ENCODE results near the gene ALDH5A1.
"Not testable (repeated sequence)": the region's sequence is repeated elsewhere in the genome, so short reads cannot be mapped to it uniquely, and the experiment has no call there.

ALDH5A1 gene

GRCh38 chr6:24489470-24489869 is 5.3 kb upstream of the ALDH5A1 start, which contains the start of gene GPLD1:
Gene GPLD1 (minus strand): TSS chr6:24489578. CDS start chr6:24489511, 67 bp downstream.
- DNase-seq, result no peak

DNA sequence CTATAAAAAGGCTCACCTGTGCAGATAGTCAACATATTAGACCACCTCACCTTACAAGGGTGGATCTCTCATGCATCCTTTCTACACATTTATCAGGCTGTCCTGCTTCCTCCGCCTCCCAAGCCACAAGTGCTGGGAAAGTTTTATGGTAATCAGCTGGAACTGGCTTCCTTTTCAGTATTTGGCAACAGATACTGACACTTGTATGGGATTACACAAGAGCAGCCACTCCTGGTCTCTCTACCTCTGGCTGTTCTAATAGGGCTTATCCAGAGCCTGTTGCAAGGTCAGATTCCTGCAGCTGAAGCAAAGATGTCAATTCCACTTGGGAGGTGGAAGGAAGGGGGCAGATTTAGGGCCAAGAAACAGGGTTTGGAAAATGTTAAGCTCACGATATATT is 4.9 kb upstream of the ALDH5A1 start:
- DNase-seq, result no peak

GRCh38 chr6:24490948-24491347 is 3.8 kb upstream of the ALDH5A1 start:
- DNase-seq, result no peak

- DNase-seq, result no peak
Measured at GRCh38 chr6:24492475-24492874, 2.3 kb upstream of the ALDH5A1 start.

DNA sequence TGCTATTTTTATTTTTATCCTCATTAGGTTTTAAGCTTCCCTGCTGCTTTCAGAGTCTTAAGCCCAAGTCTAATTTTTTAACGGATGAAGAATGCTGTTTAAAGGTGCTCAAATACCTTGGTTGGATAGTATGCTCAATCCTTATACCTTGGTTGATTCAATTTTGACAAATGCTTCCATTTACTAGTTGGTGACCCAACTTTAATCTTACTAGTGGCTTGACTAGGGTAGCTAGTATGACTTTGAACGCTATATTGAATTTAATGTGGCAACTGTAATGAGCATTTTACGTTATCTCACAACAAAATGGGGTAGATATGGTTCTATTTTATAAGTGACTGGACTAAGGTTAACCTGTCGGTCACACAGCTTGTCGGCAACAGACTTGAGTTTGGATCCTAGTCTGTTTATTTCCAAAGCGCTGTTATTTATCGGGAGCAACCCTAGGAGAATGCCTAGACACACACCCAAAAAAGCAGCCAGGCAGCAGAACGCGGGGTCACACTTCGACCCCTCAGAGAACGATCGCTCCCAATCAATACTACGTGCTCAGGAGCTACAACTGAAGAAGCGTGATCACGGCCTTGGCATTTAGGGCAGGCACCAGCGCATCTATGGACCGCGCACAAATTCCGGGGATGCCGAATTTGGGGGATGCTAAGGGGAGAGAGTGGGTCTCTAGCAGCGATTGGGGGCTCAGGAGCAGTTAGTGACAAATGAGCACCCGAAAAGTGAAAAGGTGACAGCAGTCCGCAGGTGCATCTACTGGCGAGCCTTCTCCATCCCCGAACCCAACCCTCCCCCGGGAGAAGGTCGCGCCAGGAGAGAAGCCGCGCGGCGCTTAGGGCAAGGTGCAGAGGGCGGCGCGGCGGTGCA is 586 bp upstream of the ALDH5A1 start:
- peak in 1 of 2 donors; percentile 5 for DNase-seq

DNA sequence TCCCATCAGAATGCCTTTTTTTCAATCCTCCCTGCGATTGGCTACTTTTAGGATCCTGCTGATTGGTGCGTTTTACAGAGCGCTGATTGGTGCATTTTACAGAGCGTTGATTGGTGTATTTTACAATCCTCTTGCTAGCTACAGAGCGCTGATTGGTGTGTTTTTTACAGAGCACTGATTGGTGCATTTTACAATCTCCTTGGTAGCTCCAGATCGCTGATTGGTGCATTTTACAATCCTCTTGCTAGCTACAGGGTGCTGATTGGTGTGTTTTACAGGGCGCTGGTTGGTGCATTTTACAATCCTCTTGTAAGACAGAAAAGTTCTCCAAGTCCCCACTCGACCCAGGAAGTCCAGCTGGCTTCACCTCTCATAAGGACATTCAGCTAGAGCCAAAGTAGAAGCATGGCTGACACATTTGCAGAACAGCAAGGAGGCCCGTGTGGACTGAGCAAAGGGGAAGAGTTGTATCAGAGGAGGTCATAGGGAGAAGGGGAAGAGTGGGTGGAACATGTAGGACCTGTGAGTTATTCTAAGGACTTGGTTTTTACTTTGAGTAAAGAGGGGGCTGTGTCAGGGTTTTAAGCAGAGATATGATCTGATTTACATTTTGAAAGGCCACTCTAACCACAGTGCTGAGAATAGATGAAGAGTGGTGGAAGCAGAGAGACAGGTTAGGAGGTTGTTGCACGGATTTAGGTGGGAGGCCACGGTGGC is 2.6 kb downstream of the ALDH5A1 start:
- no peak for DNase-seq

DNA sequence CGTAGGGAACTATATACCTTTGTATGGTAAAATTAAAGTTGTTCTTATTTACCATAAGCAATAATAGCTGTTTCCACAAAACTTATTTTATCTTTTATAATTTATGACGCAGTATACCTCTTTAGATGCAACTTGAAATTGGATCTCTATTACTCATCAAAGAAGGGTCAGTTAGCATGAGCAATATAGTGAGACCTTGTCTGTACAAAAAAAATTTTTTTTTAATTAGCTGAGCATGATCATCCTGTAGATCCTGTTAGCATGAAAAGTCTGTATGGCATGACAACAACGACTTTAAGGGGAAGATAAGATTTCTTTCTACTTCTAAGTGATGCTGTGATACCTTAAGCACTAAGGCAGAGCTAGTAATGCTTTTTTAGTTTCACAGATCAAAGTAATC is 5.9 kb downstream of the ALDH5A1 start:
- no peak for DNase-seq

GRCh38 chr6:24501374-24501773 is 6.6 kb downstream of the ALDH5A1 start:
- DNase-seq, result no peak

DNA sequence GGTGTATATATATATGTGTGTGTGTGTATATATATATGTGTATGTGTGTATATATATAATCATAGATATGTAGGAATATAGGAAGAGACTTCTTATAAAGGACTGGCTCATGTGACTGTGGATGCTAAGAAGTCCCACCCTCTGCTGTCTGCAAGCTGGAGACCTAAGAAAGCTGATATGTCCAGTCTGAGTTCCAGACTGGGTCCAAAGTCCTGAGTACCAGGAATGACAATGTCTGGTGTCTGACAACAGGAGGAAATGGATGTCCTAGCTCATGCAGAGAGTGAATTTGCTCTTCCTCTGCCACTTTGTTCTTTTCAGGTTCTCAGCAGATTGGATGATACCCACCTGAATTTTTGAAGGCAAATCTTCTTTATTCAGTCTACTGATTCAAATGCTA is 7.1 kb downstream of the ALDH5A1 start:
- DNase-seq, result no peak

DNA sequence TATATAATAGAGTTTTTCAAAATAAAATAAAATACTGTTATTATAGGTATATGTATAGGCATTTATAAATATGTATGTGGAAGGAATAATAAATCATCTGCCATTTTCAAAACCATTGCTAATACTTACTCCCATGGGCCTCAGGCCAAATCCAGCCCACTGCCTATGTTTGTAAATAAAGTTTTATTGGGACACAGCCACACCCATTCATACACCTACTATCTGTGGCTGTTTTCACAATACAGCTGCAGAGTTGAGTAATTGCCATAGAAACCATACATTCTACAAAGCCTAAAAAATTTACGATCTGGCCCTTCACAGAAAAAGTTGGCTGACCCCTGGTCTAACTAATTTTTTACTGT is 9.5 kb downstream of the ALDH5A1 start:
- no peak for DNase-seq

GRCh38 chr6:24504649-24505586 is 10.1 kb downstream of the ALDH5A1 start:
- no peak for DNase-seq

DNA sequence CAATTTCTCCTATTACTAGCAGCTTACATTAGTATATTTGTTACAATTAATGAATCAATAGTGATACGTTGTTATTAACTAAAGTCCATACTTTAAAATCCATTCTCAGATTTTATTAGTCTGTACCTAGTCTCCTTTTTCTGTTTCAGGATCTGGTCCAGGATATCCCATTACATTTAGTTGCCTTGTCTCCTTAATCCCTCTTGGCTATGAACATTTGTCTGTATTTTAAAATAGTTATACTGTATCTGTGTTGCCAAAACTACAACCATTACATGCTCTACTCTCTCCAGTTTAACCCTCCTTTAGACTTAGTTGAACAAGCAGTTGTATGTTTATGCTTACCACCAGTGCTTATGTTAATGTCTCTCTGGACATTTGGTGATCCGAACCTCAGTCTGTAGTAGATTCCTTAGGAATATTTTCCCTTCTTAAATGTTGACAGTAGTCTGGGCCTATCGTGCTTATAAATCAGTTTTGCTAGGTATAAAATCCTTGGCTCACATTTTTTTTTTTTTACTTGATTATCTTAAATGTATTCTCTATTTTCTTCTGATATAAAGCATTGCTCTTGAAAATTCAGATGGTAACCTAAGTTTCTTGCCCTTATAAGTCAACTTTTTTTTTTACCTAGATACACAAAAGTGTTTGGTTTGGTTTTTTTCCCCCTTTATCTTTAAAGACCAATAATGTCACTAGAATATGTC is 12.2 kb downstream of the ALDH5A1 start:
- no peak for DNase-seq

DNA sequence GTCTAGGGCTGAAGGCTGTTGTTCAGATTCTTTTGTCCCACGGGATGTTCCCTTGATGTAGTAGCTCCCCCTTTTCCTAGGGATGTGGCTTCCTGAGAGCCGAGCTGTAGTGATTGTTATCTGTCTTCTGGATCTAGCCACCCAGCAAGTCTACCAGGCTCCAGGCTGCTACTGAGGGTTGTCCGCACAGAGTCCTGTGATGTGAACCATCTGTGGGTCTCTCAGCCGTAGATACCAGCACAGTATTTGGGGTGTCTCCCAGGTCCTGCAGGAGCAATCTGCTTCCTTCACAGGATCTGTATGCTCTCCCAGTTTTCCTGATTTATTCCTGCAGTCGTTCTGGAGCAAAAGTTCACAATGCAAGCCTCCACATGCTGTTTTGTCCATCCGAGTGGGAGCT is 17.2 kb downstream of the ALDH5A1 start:
- not testable (repeated sequence) for DNase-seq

DNA sequence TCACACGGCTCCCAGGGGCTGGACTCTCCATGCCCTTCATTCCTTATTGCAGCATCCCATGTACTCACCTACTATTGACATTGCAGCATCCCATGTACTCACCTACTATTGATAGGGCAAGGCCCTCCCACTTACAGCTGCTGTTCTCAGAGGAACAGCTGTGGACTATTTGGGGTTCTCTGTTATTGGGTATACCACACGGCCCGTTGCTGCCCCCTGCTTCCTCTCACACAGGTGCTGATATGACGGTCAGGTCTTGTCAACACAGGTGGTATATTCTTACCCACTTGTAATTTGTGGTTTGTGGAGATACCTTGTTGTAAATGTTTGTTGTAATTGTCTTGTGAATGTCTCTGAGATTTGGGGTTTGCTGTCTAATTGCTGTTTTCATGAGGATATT is 18.8 kb downstream of the ALDH5A1 start:
- no peak for DNase-seq

- DNase-seq, result no peak
Measured at GRCh38 chr6:24517659-24518543, 23.1 kb downstream of the ALDH5A1 start.

DNA sequence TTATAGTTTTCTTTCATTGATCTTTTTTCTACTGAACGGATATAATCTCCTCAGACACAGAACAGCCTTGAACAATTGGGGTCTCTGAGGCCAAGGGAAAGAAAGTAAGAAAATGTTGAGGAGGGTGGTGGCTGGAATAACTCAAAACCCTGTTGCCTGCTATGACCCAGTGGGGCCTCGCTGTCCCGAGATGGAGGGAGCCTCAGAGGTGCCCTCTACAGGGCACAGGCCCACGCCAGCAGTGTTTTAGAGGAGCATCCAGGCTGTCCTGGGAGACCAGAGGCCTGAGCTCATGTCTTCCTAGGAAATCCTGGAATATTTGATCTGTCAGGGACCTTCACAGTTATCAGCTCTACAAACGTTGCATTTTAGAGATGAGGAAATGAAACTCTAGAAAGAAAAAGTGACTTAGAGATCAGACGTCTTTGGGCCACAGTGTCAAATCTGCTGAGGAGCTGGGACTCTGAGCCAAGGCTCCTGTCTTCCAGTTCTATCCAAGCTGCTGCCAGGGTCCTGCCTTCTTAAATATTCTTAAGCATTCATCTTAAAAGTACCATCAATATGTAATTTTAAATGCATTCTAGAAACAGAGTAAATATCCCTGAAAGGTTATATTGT is 26.3 kb downstream of the ALDH5A1 start:
- DNase-seq, result peak; percentile 25 to 35

GRCh38 chr6:24522228-24523176 is 27.7 kb downstream of the ALDH5A1 start:
- DNase-seq, result no peak

GRCh38 chr6:24524329-24524728 is 29.6 kb downstream of the ALDH5A1 start:
- DNase-seq, result no peak

DNA sequence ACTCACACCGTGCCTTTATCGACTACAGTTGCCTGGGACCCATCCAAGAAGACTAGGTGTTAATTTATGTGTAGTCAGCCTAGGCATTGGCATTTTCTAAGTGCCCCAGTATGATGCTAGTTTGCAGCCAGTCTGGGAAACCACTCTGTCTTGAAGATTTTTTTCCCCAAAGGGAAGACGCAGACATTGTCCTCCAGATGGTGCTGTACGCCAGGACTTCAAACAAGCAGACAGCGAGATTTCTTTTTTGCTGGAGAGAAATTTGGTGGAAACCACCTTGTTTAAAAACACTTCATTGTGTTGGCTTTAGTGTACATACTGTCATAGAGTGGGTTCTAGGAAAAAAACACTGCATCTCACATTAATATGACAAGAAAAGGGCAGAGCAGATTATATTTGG is 30.0 kb downstream of the ALDH5A1 start:
- no peak for DNase-seq

DNA sequence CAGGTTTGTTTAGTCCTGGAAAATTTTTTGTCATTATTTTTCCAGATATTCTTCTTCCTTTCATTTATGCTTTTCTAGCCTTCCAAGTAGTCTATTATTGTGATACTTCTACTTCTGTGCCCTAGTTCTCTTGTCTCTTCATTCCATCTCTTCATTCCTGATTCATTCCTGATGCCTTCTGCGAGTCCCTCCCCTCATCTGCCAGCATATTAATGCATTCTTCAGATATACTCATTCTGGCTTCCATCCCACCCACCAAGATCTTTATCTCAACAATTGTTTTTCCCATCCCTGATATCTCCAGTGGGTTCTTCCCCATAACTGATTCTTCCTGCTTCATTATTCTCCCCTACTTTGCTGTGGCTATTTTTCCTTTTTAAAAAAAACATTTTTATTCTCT is 35.2 kb downstream of the ALDH5A1 start:
- no peak for DNase-seq
